KBM-7 (cell line): ENCODE results near the gene VCL.
"Not testable (repeated sequence)": the region's sequence is repeated elsewhere in the genome, so short reads cannot be mapped to it uniquely, and the experiment has no call there.

Source experiments
- DNase-seq: peaks from one replicate; pipeline ENCODE4 v3.0.0-alpha.2; 2015
- in situ Hi-C: fragments of 300-500 bp; cut with MboI; formaldehyde crosslinking; loops from 2 replicates; pipeline ENCODE4 v1.14.3; 2020; ENCODE audit warnings: low sequenced_read_pairs, low pct_unique_long_range_greater_than_20kb, mixed read lengths

VCL gene

GRCh38 chr10:74029943-74030342, 32.0 kb downstream of the VCL start:
- in situ Hi-C loops: no loop called here
- no peak for DNase-seq

- in situ Hi-C loops, DNase-seq: not testable (repeated sequence)
Observed at GRCh38 chr10:74032208-74032607, 34.3 kb downstream of the VCL start.

GRCh38 chr10:74032900-74033655, 35.2 kb downstream of the VCL start:
- DNase-seq: no peak
- in situ Hi-C loops: no loop called here

GRCh38 chr10:74033702-74034101, 35.8 kb downstream of the VCL start:
- no peak for DNase-seq
- in situ Hi-C loops: no loop called here

- in situ Hi-C loops: no loop called here
- DNase-seq: no peak
Observed at GRCh38 chr10:74034301-74034700, 36.4 kb downstream of the VCL start.

- no peak for DNase-seq
- in situ Hi-C loops: no loop called here
Observed at GRCh38 chr10:74035303-74035702, 37.4 kb downstream of the VCL start.

- in situ Hi-C loops: no loop called here
- no peak for DNase-seq
Observed at GRCh38 chr10:74036474-74036873, 38.6 kb downstream of the VCL start.

- in situ Hi-C loops: no loop called here
- DNase-seq: peak; percentile 61
Observed at GRCh38 chr10:74039561-74040145, 41.7 kb downstream of the VCL start.

- DNase-seq: no peak
- in situ Hi-C loops: no loop called here
Observed at GRCh38 chr10:74040200-74041126, 42.5 kb downstream of the VCL start.

GRCh38 chr10:74044419-74044818, 46.5 kb downstream of the VCL start:
- in situ Hi-C loops: no loop called here
- DNase-seq: no peak

- no peak for DNase-seq
- in situ Hi-C loops: no loop called here
Observed at GRCh38 chr10:74047304-74047703, 49.4 kb downstream of the VCL start.

GRCh38 chr10:74047871-74048270, 50.0 kb downstream of the VCL start:
- DNase-seq: peak; percentile 44
- in situ Hi-C loops: no loop called here

GRCh38 chr10:74048433-74048832, 50.5 kb downstream of the VCL start:
- DNase-seq: no peak
- in situ Hi-C loops: no loop called here

- no peak for DNase-seq
- in situ Hi-C loops: no loop called here
Observed at GRCh38 chr10:74049955-74050354, 52.0 kb downstream of the VCL start.

GRCh38 chr10:74050653-74051052, 52.7 kb downstream of the VCL start:
- no peak for DNase-seq
- in situ Hi-C loops: no loop called here

GRCh38 chr10:74051736-74052342, 53.9 kb downstream of the VCL start:
- in situ Hi-C loops: no loop called here
- no peak for DNase-seq

GRCh38 chr10:74052994-74053393, 55.1 kb downstream of the VCL start:
- DNase-seq: no peak
- in situ Hi-C loops: no loop called here

- DNase-seq: no peak
- in situ Hi-C loops: no loop called here
Observed at GRCh38 chr10:74055383-74056049, 57.6 kb downstream of the VCL start.
